ENCODE measurements around the gene GPD1L.
A peak's percentile ranks its signal among the peaks of the same experiment; 100 is the strongest.

GPD1L gene

DNA sequence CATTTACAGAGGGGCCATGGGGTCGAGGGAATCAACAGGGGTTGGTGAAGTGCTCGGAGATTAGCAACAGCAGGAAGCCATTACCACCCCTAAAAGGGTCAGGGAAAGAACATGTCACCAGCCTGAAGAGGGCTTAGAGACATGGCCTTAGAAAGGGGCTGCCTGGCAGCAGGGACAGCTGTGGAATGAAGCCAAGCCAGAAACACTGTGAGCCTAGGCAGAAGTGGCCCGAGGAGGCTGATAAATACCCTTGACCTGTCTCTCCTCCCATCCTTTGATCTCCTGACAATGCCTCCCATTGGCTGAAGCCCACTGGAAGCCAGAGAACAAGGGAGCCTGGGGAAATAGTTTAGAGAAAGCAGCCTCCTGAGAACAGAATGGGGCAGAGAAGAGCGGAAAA is 31.4 kb downstream of the GPD1L start:
- H3K27ac Mint-ChIP-seq, result no peak overlapping the region
- H3K36me3 Mint-ChIP-seq (ENCODE audit: low read depth), result peaks cover 17% of the 10 kb centered on the region
- H3K27me3 Mint-ChIP-seq (ENCODE audit: low read depth), result peaks cover 11% of the 10 kb centered on the region
- no peak overlapping the region for H3K4me3 Mint-ChIP-seq
- H3K9me3 Mint-ChIP-seq, result peaks cover 4% of the 10 kb centered on the region
- peaks cover 18% of the 10 kb centered on the region for H3K4me1 Mint-ChIP-seq (ENCODE audit: low read depth)

DNA sequence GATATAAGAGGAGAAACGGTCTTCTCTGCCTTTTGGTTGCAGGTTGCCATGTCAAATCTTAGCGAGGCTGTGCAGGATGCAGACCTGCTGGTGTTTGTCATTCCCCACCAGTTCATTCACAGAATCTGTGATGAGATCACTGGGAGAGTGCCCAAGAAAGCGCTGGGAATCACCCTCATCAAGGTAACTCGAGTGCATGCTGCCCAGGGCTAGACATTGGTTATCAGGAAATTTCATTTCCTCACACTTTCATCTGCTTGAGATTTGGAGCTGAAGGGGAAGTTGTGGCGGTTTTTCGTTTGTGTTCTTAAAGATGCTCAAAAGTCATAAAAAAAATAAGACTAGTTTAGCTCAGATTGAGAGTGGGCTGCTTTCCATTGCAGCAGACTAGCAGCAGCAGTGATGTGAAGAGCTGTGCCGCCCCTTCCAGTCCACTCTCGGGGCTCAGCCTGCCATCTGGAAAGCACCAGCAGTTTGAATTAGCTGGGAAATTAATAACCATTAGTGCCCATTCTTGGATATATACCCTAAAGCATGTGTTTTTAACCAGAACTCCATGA is 32.2 kb downstream of the GPD1L start:
- Mint-ChIP-seq H3K27me3 (ENCODE audit: low read depth) (peaks cover 11% of the 10 kb centered on the region), H3K4me1 (ENCODE audit: low read depth) (peaks cover 18% of the 10 kb centered on the region), H3K4me3 (no peak overlapping the region), H3K36me3 (ENCODE audit: low read depth) (peaks cover 17% of the 10 kb centered on the region), H3K27ac (no peak overlapping the region), H3K9me3 (peaks cover 4% of the 10 kb centered on the region)

DNA sequence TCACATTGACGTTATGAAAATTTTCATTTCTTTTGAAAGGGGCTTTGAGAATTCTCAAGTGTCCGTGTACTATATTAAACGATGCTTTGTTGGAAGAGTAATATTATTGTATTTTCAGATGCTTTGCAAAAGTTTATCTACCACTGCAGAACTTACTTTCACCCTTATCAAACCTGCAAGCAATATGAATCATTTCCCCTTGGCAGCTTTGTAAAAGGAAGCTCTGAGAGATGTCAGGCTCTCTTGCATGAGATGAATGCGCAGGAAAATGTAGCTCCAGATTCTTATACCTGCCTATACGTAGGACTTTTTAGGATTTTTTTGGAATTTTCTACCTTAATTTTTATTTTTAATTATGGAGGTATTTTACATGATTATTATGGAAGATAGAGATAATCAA is 34.5 kb downstream of the GPD1L start:
- peaks cover 7% of the 10 kb centered on the region for H3K27me3 Mint-ChIP-seq (ENCODE audit: low read depth)
- H3K27ac Mint-ChIP-seq, result no peak overlapping the region
- H3K4me1 Mint-ChIP-seq (ENCODE audit: low read depth), result peaks cover 19% of the 10 kb centered on the region
- H3K9me3 Mint-ChIP-seq, result no peaks in the 10 kb centered on the region
- peaks cover 8% of the 10 kb centered on the region for H3K36me3 Mint-ChIP-seq (ENCODE audit: low read depth)
- H3K4me3 Mint-ChIP-seq, result no peak overlapping the region

DNA sequence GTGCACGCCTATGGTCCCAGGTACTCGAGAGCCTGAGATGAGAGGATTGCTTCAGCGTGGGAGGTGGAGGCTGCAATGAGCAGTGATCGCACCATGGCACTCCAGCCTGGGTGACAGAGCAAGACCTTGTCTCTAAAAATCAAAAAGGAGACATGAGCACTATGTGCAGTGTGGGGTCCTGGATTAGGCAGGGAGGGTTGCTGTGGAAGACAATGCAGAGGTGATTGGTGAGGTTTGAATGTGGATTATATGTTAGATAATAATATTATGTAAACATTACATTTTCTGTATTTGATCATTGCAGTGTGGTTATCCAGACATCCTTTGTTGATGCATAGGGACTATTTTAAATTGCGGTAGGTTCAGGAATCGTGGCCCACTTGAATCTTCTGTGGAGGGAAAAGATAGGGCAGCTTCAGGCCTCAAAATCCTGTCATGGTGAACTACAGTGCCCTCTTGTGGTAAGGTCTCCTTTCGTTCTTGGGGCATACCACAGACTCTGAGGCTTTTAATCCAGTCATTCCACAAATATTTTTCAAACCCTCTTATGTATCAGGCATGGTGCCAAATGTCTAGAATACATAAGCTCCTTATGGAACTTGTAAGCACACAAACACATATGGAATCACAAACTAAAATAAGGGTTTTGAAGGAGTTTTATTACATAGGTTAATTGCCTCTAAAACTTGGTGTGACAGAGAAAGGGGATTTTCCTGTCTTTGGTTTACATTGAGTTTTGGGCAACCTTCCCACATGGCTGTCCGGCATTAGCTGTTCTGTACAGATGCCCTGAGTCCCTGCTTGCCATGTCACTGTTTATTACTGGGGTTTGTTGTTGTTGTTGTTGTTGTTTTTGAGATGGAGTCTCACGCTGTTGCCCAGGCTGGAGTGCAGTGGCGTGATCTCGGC is 37.7 kb downstream of the GPD1L start:
- no peak overlapping the region for H3K4me3 Mint-ChIP-seq
- peaks cover 13% of the 10 kb centered on the region for H3K4me1 Mint-ChIP-seq (ENCODE audit: low read depth)
- peak overlapping the region; percentile 53 for H3K27ac Mint-ChIP-seq
- H3K27me3 Mint-ChIP-seq (ENCODE audit: low read depth), result no peaks in the 10 kb centered on the region
- H3K9me3 Mint-ChIP-seq, result no peaks in the 10 kb centered on the region
- peaks cover 17% of the 10 kb centered on the region for H3K36me3 Mint-ChIP-seq (ENCODE audit: low read depth)

DNA sequence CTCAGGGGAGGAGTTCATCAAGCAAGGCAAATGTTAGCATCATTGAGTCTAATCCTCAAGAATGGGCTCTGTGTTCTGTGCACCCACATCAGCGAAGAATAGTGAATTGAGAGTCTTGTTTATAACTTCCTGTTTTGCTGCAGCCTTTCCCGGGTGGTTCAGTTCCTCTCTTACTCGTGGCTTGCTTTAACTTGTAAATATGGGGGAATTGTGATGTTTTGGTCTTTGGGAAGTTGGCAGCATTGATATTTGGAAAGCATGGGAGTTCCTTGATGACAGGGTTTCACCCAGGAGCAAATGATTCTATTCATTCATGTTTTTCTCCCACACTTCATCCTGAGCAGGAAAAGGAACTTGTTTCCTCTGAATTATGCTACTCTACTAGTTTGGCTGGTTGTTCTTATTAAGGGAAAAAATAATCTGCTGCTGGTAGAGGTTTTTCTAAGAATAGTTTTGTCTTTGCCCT is 40.4 kb downstream of the GPD1L start:
- Mint-ChIP-seq H3K27ac (no peak overlapping the region), H3K36me3 (ENCODE audit: low read depth) (peaks cover 21% of the 10 kb centered on the region), H3K27me3 (ENCODE audit: low read depth) (no peaks in the 10 kb centered on the region), H3K4me3 (no peak overlapping the region), H3K9me3 (no peaks in the 10 kb centered on the region), H3K4me1 (ENCODE audit: low read depth) (peaks cover 11% of the 10 kb centered on the region)

DNA sequence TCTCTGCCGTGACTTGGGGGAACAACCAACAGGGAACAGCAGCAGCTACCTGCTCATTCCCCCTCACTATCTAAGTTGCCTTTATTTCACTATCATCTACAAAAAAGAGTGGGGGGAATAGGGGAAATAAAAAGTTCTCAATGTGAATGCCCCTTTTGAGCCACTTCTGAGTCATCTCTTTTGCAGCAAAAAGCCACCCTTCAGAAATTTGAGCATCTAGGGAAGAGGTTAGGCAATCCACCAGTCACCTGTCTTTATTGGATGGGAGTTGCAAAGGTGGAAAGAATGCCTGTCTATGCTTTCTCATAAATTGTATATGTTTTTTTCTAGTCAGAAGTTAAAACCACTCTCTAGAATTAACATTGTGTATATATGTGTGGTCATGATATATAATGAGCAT is 41.1 kb downstream of the GPD1L start:
- Mint-ChIP-seq H3K27me3 (ENCODE audit: low read depth) (no peaks in the 10 kb centered on the region), H3K4me3 (no peak overlapping the region), H3K4me1 (ENCODE audit: low read depth) (peaks cover 11% of the 10 kb centered on the region), H3K27ac (no peak overlapping the region), H3K36me3 (ENCODE audit: low read depth) (peaks cover 23% of the 10 kb centered on the region), H3K9me3 (no peaks in the 10 kb centered on the region)

DNA sequence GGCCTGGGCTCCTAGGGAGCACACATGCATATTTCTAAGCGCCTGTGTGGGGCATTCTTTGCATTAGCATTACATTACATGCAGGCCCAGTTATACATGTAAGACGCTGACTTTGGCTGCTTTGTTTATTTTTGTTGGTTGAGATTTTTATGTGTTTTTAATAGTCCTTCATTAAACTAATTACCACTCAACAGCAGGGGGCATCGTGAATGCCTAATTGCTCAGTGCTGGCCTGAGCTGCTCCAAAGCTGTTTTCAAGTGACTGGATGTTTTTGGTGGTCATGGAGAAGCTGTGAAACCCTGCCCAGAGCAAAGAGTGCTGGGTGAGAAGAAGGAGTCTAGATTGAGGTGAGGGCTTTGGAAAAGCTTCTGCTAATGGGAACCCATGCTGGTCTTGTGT is 41.5 kb downstream of the GPD1L start:
- Mint-ChIP-seq H3K27me3 (ENCODE audit: low read depth) (no peaks in the 10 kb centered on the region), H3K4me1 (ENCODE audit: low read depth) (peaks cover 11% of the 10 kb centered on the region), H3K9me3 (no peaks in the 10 kb centered on the region), H3K4me3 (no peak overlapping the region), H3K27ac (no peak overlapping the region), H3K36me3 (ENCODE audit: low read depth) (peaks cover 23% of the 10 kb centered on the region)

DNA sequence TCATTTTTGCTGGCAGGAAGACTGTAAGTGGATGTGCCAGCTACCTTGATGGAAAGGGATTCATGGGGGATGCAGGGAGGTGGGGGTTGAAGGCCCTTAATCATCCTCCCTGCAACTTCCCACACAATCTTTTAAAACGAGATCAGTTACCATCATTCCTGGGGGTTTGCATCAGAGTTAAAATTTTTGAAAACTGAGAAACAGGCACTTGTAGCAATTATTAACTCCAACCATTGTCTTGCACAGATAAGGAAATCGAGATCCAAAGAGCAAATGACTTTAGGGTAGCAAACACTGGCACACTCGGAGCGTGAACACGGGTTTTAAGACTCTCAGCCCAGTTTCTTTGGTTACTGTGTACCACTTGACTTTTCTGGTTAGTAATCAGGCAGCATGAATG is 41.9 kb downstream of the GPD1L start:
- Mint-ChIP-seq H3K9me3 (no peaks in the 10 kb centered on the region), H3K4me1 (ENCODE audit: low read depth) (peaks cover 11% of the 10 kb centered on the region), H3K27ac (no peak overlapping the region), H3K27me3 (ENCODE audit: low read depth) (no peaks in the 10 kb centered on the region), H3K36me3 (ENCODE audit: low read depth) (peaks cover 23% of the 10 kb centered on the region), H3K4me3 (no peak overlapping the region)

DNA sequence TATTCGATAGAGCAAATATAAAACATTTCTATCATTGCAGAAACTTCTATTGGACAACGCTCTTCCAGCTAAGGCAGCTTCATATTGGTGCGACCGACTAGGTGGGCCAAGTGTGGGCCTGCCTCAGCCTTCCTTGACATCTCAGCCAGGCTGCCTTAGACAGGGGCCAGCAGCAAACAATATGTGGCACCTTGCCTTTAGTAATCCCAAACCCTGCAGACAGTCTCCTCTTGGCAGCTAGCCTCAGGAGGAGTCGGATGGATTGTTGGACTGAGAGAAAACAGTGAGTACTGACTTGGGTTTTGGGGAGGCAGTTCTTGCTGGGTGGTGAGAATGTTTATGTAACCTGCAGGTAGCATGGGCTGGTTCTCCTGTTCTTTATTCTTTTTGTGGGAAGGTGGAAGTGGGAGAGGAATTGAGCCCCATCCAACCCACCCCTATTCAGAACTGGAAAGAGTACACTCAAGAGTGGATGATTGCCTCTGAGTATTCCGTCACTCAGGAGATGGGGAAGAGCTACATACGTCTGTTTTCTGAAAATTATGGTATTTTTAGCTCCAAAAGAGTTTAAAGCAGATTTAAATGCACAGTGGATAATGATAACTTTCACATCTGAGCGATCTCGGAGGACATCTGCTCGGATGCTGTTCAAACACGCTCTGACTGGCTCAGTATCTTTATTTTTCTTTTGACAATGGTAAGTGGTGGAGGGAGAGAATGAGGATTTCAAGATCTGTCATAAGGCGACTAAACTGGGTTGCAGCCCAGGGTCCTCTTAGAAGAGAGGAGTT is 47.2 kb downstream of the GPD1L start:
- Mint-ChIP-seq H3K9me3 (no peaks in the 10 kb centered on the region), H3K27ac (no peak overlapping the region), H3K36me3 (ENCODE audit: low read depth) (peaks cover 21% of the 10 kb centered on the region), H3K27me3 (ENCODE audit: low read depth) (no peaks in the 10 kb centered on the region), H3K4me1 (ENCODE audit: low read depth) (no peaks in the 10 kb centered on the region), H3K4me3 (no peak overlapping the region)

DNA sequence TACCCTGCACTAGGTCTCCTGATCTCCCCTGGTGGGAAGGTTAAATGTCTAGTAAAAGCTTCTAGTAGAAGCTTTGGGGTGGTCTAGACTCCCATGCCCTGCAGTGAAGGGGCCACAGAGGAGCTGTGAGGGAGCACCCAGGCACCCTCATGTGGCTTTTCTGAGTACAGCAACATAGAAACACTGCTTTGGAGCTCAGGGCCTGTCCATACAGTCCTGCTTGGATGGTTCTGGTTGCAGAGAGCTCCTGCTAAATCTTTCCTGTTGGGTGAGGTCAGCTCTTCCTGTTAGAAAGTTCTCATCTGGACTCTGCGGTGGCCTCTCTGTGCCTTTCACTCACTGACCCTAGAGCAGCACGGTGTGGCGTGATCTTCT is 47.8 kb downstream of the GPD1L start:
- no peaks in the 10 kb centered on the region for H3K9me3 Mint-ChIP-seq
- H3K27me3 Mint-ChIP-seq (ENCODE audit: low read depth), result no peaks in the 10 kb centered on the region
- H3K27ac Mint-ChIP-seq, result no peak overlapping the region
- no peaks in the 10 kb centered on the region for H3K4me1 Mint-ChIP-seq (ENCODE audit: low read depth)
- H3K36me3 Mint-ChIP-seq (ENCODE audit: low read depth), result peaks cover 23% of the 10 kb centered on the region
- no peak overlapping the region for H3K4me3 Mint-ChIP-seq

DNA sequence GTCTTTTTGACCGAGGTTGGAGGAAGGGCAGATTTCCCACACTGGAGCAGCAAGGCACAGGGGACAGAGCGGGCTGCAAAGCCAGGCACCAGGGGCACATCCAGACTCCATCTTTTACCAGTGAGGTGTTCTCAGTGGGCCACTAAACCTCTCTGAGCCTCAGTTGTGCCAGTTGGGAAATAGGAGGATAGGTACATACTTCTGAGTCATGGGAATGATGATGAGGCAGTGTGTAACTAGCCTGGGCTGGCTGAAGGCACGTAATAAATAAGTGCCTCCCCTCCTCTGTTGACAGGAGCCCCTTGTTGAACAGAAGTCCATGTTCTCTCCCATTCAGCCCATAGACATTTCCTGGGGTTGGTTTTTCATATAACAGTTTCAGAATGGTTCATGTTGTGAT is 48.7 kb downstream of the GPD1L start:
- Mint-ChIP-seq H3K4me1 (ENCODE audit: low read depth) (no peaks in the 10 kb centered on the region), H3K36me3 (ENCODE audit: low read depth) (peaks cover 27% of the 10 kb centered on the region), H3K9me3 (no peaks in the 10 kb centered on the region), H3K27me3 (ENCODE audit: low read depth) (no peaks in the 10 kb centered on the region), H3K27ac (no peak overlapping the region), H3K4me3 (no peak overlapping the region)

DNA sequence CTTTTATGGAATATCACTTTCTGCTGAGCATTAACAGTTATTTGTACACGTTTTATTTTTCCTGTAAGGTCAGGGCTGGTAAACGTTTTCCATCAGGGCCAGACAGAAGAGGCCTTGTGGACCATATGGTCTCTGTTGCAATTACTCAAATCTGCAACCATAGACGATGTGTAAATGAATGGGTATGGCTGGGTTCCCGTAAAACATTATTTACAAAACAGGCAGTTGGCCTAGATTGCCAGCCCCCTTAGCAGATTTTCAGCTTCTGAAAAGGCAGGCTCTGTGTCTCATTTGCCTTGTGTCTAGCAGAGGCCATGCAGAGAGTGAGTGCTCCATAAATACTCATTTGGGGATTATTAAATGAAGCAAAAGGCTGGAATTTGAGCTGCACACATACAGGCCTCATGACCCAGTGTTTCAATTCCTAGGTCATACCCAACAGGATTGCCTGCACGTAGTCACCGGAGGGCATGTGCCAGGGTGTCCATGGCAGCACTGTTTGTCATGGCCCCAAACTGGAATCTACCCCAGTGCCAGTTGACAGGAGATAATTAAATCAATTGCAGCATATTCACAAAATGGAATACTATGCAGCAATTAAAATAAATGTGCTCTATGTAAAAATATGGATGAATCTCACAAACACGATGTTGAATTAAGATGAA is 51.3 kb downstream of the GPD1L start:
- Mint-ChIP-seq H3K4me1 (ENCODE audit: low read depth) (no peaks in the 10 kb centered on the region), H3K27ac (no peak overlapping the region), H3K27me3 (ENCODE audit: low read depth) (no peaks in the 10 kb centered on the region), H3K9me3 (no peaks in the 10 kb centered on the region), H3K36me3 (ENCODE audit: low read depth) (peaks cover 28% of the 10 kb centered on the region), H3K4me3 (no peak overlapping the region)

DNA sequence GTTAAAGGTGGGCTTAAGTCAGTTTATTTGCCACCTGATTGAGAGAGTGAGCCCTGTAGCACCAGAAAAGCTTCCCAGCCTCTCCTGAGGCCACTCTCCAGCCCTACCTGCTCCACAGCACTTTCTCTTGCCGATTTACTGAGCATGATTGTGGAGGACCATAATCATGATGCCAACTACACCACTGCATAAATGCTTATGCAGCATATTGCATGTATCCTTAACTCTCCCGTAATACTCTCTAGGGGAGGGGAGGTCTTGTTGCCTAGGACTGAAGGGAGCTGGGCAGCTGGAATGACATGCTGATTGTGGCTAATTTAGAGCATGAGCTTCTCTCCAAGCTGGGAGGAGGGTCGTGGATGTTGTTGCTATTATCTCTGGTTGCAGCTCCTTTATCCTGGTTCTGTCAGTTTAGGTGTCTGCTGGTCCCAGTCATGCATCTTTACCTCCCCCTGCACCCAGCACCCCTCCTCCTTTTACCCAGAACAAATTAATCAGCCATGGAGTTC is 54.3 kb downstream of the GPD1L start:
- H3K4me3 Mint-ChIP-seq, result no peak overlapping the region
- H3K27me3 Mint-ChIP-seq (ENCODE audit: low read depth), result no peaks in the 10 kb centered on the region
- H3K4me1 Mint-ChIP-seq (ENCODE audit: low read depth), result no peaks in the 10 kb centered on the region
- H3K27ac Mint-ChIP-seq, result no peak overlapping the region
- H3K36me3 Mint-ChIP-seq (ENCODE audit: low read depth), result peaks cover 29% of the 10 kb centered on the region
- no peaks in the 10 kb centered on the region for H3K9me3 Mint-ChIP-seq

DNA sequence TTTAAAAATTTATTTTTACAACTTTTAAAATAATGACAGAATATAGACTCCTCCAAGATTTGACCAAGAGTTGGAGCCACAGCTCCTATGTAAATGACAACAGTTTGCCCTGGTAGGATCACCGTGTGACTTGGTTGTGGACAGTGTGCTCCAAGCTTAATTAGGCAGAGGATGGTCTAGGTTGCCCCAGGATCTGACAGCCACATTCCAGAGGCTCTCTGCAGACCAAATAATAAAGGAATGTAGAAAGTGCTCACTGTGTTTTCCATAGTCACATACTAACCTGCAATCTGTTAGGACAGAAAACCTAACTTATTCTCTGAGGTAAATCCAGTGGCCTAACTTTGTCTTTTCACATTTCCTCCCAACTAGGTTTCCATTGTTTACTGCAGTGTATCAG is 59.0 kb downstream of the GPD1L start:
- Mint-ChIP-seq H3K27me3 (ENCODE audit: low read depth) (no peaks in the 10 kb centered on the region), H3K4me1 (ENCODE audit: low read depth) (no peaks in the 10 kb centered on the region), H3K27ac (no peak overlapping the region), H3K36me3 (ENCODE audit: low read depth) (peaks cover 39% of the 10 kb centered on the region), H3K9me3 (peaks cover 3% of the 10 kb centered on the region), H3K4me3 (no peak overlapping the region)
